Right lobe of liver (tissue), 6 donors: ENCODE results near the gene EXOC2. TPM values are rescaled to one million over a fixed set of nuclear protein-coding genes. Genes with fewer than 3 reads are reported as not detected.

Source experiments
- ATAC-seq, 4 donors: fragments of 200-7000 bp; cut with Tn5 transposase; one replicate each; pipeline ENCODE4 v1.9.1; 2020; ENCODE audit warnings: mild to moderate bottlenecking in 4 of 4, moderate library complexity in 4 of 4
- DNase-seq, 3 donors: peaks; one replicate each; pipeline ENCODE4 v3.0.0-alpha.2; 2020
- H3K27ac ChIP-seq, 3 donors: fragments of 200-600 bp; one replicate each; pipeline ENCODE4 v1.8.0; 2022
- H3K27me3 ChIP-seq, 2 donors: fragments of 200-600 bp; one replicate each; pipeline ENCODE4 v1.8.0; 2022
- H3K36me3 ChIP-seq, 4 donors: fragments of 200-600 bp; sonication (generic) in 1 of 4; one replicate each; pipeline versions ENCODE4 v1.5.1 to v1.8.0; 2017 to 2022; ENCODE audit warnings: control low read depth in 1 of 4
- H3K4me1 ChIP-seq, 4 donors: fragments of 200-600 bp; sonication (generic) in 1 of 4; one replicate each; pipeline versions ENCODE4 v1.5.1 to v1.8.0; 2017 to 2022; ENCODE audit warnings: control low read depth in 1 of 4
- H3K4me3 ChIP-seq, 3 donors: fragments of 200-600 bp; one replicate each; pipeline ENCODE4 v1.8.0; 2022
- H3K9me3 ChIP-seq, 4 donors: fragments of 200-600 bp; sonication (generic) in 1 of 4; one replicate each; pipeline versions ENCODE4 v1.5.1 to v1.8.0; 2017 to 2022; ENCODE audit warnings: control low read depth in 1 of 4
- CTCF ChIP-seq, 4 donors: fragments of 200-600 bp in 3 of 4; fragments of 450-650 bp in 1 of 4; IDR thresholded peaks; one replicate each; pipeline versions ENCODE4 v1.5.1 to v1.8.0; 2016 to 2022; ENCODE audit warnings: antibody characterized with exemption in 4 of 4, mild to moderate bottlenecking in 2 of 4
- POLR2A ChIP-seq: fragments of 450-650 bp; IDR thresholded peaks from one replicate; pipeline ENCODE4 v1.6.1; 2017; ENCODE audit warnings: antibody characterized with exemption, mild to moderate bottlenecking
- WGBS: methylation state at CpG from one replicate; pipeline ENCODE4 v1.1.6; 2018; ENCODE audit warnings: low coverage, low lambda C conversion rate; ENCODE audit not compliant: insufficient coverage; ENCODE audit errors: missing lambda C conversion rate; 5-methylcytosine and 5-hydroxymethylcytosine counted together
- intact Hi-C, 2 donors: fragments of 100-400 bp; cut with DNase I; formaldehyde crosslinking; loops; one replicate each; pipeline versions ENCODE4 v1.11.2 to v1.14.1; 2022
- total RNA-seq, 6 experiments: library from RNA; depleted of rRNA in 2 of 6; stranded (reverse); fragments of >200 nt in 2 of 6; fragmentation: NEBNext Ultra II Directional in 3 of 6; extraction: Animal tissue kit (Norgen Biotek cat#: 25700) in 3 of 6; gene quantifications; one replicate each; pipeline versions ENCODE4 v1.1.0 to v1.2.4, GENCODE V29; 2016 to 2023
- donor health status: DM: no; HTN: yes; CAD: no.
- donor health status: DM: no; HTN: no; CAD: no.
- donor health status: DM: no; HTN: no; CAD: no.
- donor health status: DM: no; HTN: yes; CAD: no.
- donor health status: DM: no; HTN: yes; CAD: no.

The EXOC2 gene
- total RNA-seq, 6 experiments from 2014 or later = 7.1 to 12.8 (median 10.5) TPM

- under 1% methylated on average over 18 of the region's 45 CpGs for WGBS
- DNase-seq = peak; percentile 57 to 71 (median 65)
- ATAC-seq = peak; percentile 77 to 87 (median 84)
- Histone ChIP-seq H3K4me1 (peaks cover 0 to 3% (median 3%) of the 10 kb centered on the region in 4 donors), H3K27ac (peak overlapping the region; percentile 41 to 78 (median 44)), H3K36me3 (no peaks in the 10 kb centered on the region), H3K9me3 (no peaks in the 10 kb centered on the region), H3K27me3 (no peaks in the 10 kb centered on the region), H3K4me3 (peak overlapping the region; percentile 83 to 98 (median 98))
- intact Hi-C loops = no loop called here
- no peak for TF ChIP-seq POLR2A
- no peak for TF ChIP-seq CTCF (IDR thresholded peaks at IDR 0.05)
Observed at GRCh38 chr6:692356-692851, 535 bp downstream of the EXOC2 start.

- DNase-seq (no peak), ATAC-seq (no peak)
- Histone ChIP-seq H3K36me3 (no peaks in the 10 kb centered on the region), H3K4me1 (peaks cover 0 to 3% (median 3%) of the 10 kb centered on the region in 4 donors), H3K27me3 (no peaks in the 10 kb centered on the region), H3K27ac (no peak overlapping the region), H3K9me3 (no peaks in the 10 kb centered on the region), H3K4me3 (no peak overlapping the region)
- intact Hi-C loops = no loop called here
- TF ChIP-seq CTCF (IDR thresholded peaks at IDR 0.05) (no peak), POLR2A (no peak)
- 80% methylated on average over 2 of the region's 2 CpGs for WGBS
Observed at GRCh38 chr6:689223-689622, 3.7 kb downstream of the EXOC2 start.

- Histone ChIP-seq H3K36me3 (no peaks in the 10 kb centered on the region), H3K4me1 (peaks cover 0 to 3% (median under 1%) of the 10 kb centered on the region in 4 donors), H3K27ac (no peak overlapping the region), H3K4me3 (no peak overlapping the region), H3K9me3 (no peaks in the 10 kb centered on the region), H3K27me3 (no peaks in the 10 kb centered on the region)
- intact Hi-C loops = no loop called here
- TF ChIP-seq CTCF (IDR thresholded peaks at IDR 0.05) (peak in 3 of 4 donors; percentile 15 to 37 (median 17)), POLR2A (no peak)
- 67% methylated on average over 3 of the region's 3 CpGs for WGBS
- ATAC-seq (peak in 3 of 4 donors; percentile 50 to 72 (median 58)), DNase-seq (no peak)
Observed at GRCh38 chr6:686497-686896, 6.4 kb downstream of the EXOC2 start.

- no peak overlapping the region for H3K4me3 ChIP-seq
- H3K27ac ChIP-seq = no peak overlapping the region
- no peak for TF ChIP-seq POLR2A
- no peak for TF ChIP-seq CTCF (IDR thresholded peaks at IDR 0.05)
- H3K4me1 ChIP-seq = no peaks in the 10 kb centered on the region
- no peaks in the 10 kb centered on the region for H3K36me3 ChIP-seq
- WGBS = 91% methylated on average over 5 of the region's 6 CpGs
- intact Hi-C loops = no loop called here
- H3K9me3 ChIP-seq = no peaks in the 10 kb centered on the region
- ATAC-seq (no peak), DNase-seq (no peak)
- H3K27me3 ChIP-seq = no peaks in the 10 kb centered on the region
Observed at GRCh38 chr6:684831-685636, 7.9 kb downstream of the EXOC2 start.
